ENCODE data around the gene NFIA. TPM values are rescaled to one million over a fixed set of nuclear protein-coding genes. Genes with fewer than 3 reads are reported as not detected.

Gene NFIA
- total RNA-seq, 3 donors from 2014 or later, result 54.9 to 87.5 (median 79.6) TPM

DNA sequence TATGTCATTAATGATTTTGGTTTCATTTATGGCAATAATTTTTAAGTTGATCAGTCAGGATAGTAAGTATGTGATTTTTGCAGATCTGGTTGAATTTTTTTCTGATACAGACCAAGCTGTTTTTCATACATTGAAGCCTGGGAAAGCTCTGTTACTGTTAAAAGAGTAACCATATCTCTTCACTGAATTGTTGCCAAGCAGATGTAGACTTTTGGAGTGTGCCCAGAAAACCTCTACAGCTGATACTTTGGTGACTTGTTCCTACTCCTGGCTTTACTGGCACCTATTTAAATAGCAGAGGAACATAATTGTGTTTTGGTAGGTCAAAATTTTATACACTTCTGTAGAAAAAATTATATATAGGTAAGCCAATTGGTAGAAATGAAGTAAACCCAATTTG, 49.4 kb downstream of the NFIA start:
- peaks cover 0 to 3% of the 10 kb centered on the region in 2 donors for H3K4me1 ChIP-seq
- peak overlapping the region in 1 of 2 donors; percentile 73 for H3K27ac ChIP-seq
- no peaks in the 10 kb centered on the region for H3K27me3 ChIP-seq
- intact Hi-C loops (cut with DNase I; ENCODE audit: low total_unique reads), result no loop called here
- H3K36me3 ChIP-seq, result no peaks in the 10 kb centered on the region
- TF ChIP-seq POLR2AphosphoS5 (IDR thresholded peaks at IDR 0.05), result no peak
- TF ChIP-seq CTCF (IDR thresholded peaks at IDR 0.05), result no peak
- TF ChIP-seq POLR2A (IDR thresholded peaks at IDR 0.05), result no peak
- H3K4me3 ChIP-seq, result no peak overlapping the region
- no peaks in the 10 kb centered on the region for H3K9me3 ChIP-seq
- DNase-seq (ENCODE audit: low spot score in 2 of 2), result no peak

DNA sequence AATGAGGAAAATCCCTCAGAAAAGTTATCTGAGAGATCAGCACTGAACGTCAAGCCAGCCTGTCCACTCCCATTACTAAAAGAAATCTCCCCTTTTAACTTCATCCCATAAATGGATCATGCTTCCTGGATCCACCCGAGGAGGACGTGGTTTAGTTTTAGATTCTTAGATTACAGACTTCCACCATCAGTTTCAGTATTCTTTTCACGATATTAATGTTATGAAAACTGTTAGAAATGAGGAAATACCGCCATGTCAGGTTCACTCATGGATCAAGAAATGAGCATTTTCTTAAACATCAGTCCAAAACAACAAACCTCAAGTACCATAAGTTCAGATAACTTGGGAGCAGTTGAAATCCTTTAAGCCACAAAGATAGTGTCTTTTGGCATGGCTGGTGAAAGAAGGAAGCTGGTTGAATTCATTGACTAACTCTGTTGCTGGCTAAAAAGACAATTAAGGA, 49.8 kb downstream of the NFIA start:
- H3K36me3 ChIP-seq, result no peaks in the 10 kb centered on the region
- peak overlapping the region in 2 of 3 donors; percentile 4 to 39 for H3K4me3 ChIP-seq
- DNase-seq (ENCODE audit: low spot score in 2 of 2), result no peak
- H3K27ac ChIP-seq, result peak overlapping the region; percentile 73 to 78
- TF ChIP-seq POLR2A (IDR thresholded peaks at IDR 0.05) (no peak), POLR2AphosphoS5 (IDR thresholded peaks at IDR 0.05) (no peak), CTCF (IDR thresholded peaks at IDR 0.05) (no peak)
- no peaks in the 10 kb centered on the region for H3K9me3 ChIP-seq
- H3K27me3 ChIP-seq, result no peaks in the 10 kb centered on the region
- intact Hi-C loops (cut with DNase I; ENCODE audit: low total_unique reads), result no loop called here
- H3K4me1 ChIP-seq, result peaks cover 0 to 3% of the 10 kb centered on the region in 2 donors

DNA sequence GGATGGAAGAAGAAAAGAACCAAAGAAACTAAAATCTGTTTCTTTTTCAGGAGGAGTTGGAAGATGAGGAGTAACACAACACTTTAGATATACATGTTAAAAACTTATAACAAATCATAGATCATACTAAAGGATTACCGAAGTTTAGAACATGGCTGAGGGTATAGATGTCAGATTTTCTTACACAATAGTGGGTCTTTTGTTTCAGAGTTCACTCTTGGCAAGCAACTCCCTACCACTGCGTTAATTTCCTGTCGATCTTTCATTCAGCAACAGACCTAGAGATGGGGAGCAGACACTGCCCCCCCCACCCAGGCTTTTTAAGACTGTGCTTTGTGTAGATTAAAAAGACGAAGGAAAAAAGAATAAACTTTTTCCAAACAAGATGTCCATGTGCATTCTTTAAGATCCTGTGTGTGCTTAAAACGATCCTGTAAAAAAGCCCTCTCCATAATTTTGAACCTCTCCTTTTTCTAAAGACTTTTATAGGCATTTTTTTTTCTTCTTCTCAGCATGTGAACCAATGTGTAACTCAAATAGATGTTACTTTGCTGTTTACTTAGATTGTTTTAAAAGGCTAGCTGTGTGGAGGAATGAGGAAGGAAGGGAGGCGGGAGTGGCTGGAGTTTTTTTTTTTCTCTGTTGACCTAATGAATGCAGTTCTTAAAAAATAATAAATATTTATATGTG, 50.4 kb downstream of the NFIA start:
- peak overlapping the region in 2 of 3 donors; percentile 4 to 39 for H3K4me3 ChIP-seq
- intact Hi-C loops (cut with DNase I; ENCODE audit: low total_unique reads), result no loop called here
- H3K9me3 ChIP-seq, result no peaks in the 10 kb centered on the region
- TF ChIP-seq POLR2AphosphoS5 (IDR thresholded peaks at IDR 0.05) (no peak), POLR2A (IDR thresholded peaks at IDR 0.05) (no peak), CTCF (IDR thresholded peaks at IDR 0.05) (no peak)
- DNase-seq (ENCODE audit: low spot score in 2 of 2), result no peak
- peaks cover 0 to 3% of the 10 kb centered on the region in 2 donors for H3K4me1 ChIP-seq
- H3K27me3 ChIP-seq, result no peaks in the 10 kb centered on the region
- peak overlapping the region; percentile 73 to 78 for H3K27ac ChIP-seq
- H3K36me3 ChIP-seq, result no peaks in the 10 kb centered on the region

GRCh38 chr1:61133335-61134019, 51.1 kb downstream of the NFIA start:
- Histone ChIP-seq H3K9me3 (no peaks in the 10 kb centered on the region), H3K27ac (peak overlapping the region; percentile 21 to 73), H3K4me1 (peaks cover 0 to 3% of the 10 kb centered on the region in 2 donors), H3K4me3 (no peak overlapping the region), H3K36me3 (no peaks in the 10 kb centered on the region), H3K27me3 (no peaks in the 10 kb centered on the region)
- intact Hi-C loops (cut with DNase I; ENCODE audit: low total_unique reads), result no loop called here
- no peak for DNase-seq (ENCODE audit: low spot score in 2 of 2)
- TF ChIP-seq POLR2A (IDR thresholded peaks at IDR 0.05) (no peak), CTCF (IDR thresholded peaks at IDR 0.05) (no peak)

GRCh38 chr1:61135291-61135690, 52.9 kb downstream of the NFIA start:
- TF ChIP-seq POLR2A (IDR thresholded peaks at IDR 0.05) (no peak), POLR2AphosphoS5 (IDR thresholded peaks at IDR 0.05) (no peak)
- intact Hi-C loops (cut with DNase I; ENCODE audit: low total_unique reads), result no loop called here
- Histone ChIP-seq H3K4me1 (peaks cover 6 to 8% of the 10 kb centered on the region in 2 donors), H3K36me3 (no peaks in the 10 kb centered on the region), H3K9me3 (no peaks in the 10 kb centered on the region), H3K4me3 (no peak overlapping the region), H3K27ac (no peak overlapping the region), H3K27me3 (no peaks in the 10 kb centered on the region)
- DNase-seq (ENCODE audit: low spot score in 2 of 2), result no peak
